Kasumi-1 (cell line): ENCODE measurements around the gene ZNF383.
"Not testable (repeated sequence)": the region's sequence is repeated elsewhere in the genome, so short reads cannot be mapped to it uniquely, and the experiment has no call there.

Experiments
- DNase-seq, 2 experiments: peaks; one replicate each; lab custom pipeline; 2025; lab: John Stamatoyannopoulos, UW

ZNF383 gene

DNA sequence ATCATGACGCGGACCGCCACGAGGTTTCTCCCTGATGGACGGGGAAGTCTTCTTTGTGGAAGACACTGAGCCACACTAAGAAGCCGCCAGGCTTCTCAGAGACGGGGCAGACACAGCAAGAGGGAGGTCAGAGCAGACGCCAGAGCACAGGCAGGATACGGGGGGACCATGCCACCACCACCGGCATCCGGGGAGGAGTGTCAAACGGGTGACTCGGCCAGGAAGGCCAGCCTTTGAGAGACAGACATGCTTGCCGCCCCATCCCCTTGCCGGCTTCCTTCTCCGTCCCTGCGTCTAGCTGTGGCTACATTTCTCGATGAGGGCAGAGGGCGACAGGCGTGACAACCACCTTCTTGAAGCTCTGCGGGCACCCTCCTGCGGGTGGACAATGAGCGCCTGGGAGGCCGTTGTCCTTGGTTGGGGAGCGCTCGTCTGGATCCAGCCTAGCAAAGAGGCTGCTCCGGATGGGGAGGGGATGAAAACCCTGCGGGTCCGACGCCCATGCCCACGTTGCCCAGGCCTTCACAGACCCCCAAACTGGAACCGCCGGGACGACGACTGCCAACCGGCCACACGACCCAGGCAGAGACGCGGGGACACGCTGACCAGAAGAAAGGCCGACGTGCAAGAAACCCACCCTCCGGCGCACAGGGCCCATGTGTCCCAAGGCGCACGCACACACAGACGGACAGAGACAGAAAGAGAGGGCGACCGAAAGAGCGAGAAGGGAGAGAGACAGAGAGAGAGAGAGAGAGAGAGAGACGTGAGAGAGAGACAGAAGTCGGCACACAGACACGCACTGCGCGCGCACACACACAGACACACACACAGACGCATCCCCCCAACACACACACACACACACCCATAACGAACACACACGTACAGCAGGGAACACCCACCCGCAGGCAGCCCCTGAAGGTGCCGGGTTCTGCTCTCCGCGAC, 75.3 kb downstream of the ZNF383 start:
- not testable (repeated sequence) for DNase-seq

DNA sequence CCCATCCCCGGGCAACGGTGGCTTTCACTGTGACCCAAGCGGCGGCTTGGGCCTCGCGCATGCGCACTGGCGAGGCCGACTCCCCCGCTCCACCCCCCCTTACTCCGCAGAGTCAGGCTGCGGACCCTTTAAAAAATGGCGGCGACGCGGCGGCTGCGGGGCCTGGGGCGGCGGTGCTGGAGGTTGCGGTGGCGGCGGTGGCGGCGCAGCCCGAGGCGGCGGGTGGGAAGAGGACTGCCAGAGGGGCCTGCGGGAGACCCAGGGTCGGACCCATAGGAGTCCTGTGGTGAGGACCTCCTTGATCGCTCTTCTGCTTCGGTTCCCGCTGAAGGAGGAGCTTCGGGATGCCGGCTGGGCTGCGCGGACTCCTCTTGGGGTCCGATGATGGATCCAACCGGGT, 76.2 kb downstream of the ZNF383 start:
- not testable (repeated sequence) for DNase-seq
